ENCODE results near the gene TSPAN32.

Gene TSPAN32

DNA sequence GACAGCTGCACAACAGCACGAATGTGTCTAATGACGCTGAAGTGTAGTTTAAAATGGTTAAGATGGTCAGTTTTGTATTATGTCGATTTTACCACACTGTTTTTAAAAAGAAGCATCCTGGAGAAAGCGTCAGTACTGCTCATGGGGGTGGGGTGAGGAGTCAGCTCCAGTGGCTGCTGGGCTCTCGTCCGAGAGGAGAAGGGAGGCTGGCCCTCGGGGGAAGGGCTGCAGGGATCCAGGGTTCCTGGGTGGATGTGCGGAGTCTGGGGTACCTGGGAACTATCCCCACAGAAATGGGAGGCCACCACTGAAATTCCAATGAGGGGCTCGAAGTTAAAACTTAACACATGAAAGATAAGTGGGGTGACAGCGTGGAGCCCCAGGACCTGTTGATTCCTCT lies 12.0 kb upstream of the TSPAN32 start:
- no peak for FAIRE-seq

- no peak for FAIRE-seq
Measured at GRCh38 chr11:2290351-2290841, 11.4 kb upstream of the TSPAN32 start.

DNA sequence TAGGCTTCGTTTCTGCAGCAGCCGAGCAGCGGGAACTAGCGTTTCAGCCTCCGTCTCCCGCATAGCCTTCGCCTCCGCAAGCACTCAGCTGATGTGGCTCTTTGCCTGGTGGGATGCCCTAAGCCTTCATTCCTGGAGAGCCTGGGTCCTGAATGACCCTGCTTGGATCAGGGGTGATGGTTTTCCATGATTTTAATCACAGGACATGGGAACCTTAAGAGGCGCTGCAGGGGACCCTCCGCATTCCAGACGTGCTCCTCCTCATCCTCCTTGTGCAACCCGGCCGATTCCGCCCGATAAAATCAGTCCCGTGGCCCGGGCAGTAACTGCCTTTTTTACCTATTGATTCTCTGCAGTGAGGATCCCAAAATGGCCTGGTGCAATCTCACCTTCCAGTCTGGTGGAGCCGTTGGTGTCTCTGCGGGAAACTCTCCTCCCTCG lies 8.3 kb upstream of the TSPAN32 start:
- no peak for FAIRE-seq

GRCh38 chr11:2293984-2294925 lies 7.6 kb upstream of the TSPAN32 start:
- FAIRE-seq, result no peak

DNA sequence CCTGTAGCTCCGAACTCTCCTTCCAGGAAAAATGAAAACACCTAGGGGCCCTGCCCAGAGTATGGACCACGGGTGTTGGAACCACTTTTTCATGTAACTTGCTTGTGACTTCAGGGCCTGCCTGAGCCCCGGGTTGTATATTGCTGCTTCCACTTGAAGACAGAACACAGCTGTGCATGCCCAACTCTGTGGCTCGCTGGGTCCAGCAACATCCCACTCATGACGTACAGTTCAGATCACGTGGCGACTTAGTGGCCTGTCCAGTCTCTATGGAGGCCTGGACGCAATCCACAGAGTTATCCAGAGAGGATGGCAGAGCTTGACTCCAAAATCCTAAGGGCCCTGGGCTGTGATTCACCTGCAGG lies 6.9 kb upstream of the TSPAN32 start:
- FAIRE-seq, result no peak

GRCh38 chr11:2295971-2296912 lies 5.6 kb upstream of the TSPAN32 start:
- FAIRE-seq, result no peak

DNA sequence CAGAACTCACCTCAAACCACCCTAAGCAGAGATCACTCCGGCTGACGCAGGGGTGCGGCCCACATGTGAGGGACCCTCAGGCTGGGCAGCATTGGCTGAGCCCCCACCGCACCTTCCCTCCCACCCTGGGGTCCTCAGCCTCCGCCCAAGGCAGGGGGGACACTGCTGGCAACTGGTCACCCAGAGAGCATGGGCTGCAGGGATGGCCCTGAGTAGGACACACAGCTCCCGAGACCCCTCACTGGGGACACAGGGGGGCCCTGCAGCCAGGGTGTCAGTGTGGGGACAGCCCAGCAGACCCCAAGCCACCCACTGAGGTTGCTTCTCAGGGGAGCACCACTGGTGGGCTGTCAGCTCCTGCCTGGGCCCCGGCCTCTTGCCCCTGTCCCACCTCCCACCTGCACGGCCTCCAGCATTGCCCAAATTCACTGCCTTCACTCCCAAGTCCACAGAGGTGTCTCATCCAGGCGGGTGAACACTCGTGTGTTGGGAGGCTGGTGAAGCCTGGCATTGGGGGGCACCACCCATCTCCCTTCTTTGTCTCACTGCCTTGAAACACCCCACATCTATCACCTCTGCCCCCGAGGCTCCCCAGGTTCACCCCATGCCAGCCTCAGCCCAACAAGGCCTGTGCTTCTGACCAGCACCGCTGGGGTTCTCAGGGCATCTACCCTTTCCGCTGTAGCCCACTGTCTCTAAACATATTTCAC lies 4.7 kb upstream of the TSPAN32 start:
- FAIRE-seq, result no peak

GRCh38 chr11:2297623-2298030 lies 4.2 kb upstream of the TSPAN32 start:
- FAIRE-seq, result no peak

- FAIRE-seq, result no peak
Measured at GRCh38 chr11:2298131-2298794, 3.5 kb upstream of the TSPAN32 start.

GRCh38 chr11:2298795-2299761 lies 2.7 kb upstream of the TSPAN32 start:
- FAIRE-seq, result no peak

GRCh38 chr11:2299773-2300172 lies 2.0 kb upstream of the TSPAN32 start:
- FAIRE-seq, result no peak

DNA sequence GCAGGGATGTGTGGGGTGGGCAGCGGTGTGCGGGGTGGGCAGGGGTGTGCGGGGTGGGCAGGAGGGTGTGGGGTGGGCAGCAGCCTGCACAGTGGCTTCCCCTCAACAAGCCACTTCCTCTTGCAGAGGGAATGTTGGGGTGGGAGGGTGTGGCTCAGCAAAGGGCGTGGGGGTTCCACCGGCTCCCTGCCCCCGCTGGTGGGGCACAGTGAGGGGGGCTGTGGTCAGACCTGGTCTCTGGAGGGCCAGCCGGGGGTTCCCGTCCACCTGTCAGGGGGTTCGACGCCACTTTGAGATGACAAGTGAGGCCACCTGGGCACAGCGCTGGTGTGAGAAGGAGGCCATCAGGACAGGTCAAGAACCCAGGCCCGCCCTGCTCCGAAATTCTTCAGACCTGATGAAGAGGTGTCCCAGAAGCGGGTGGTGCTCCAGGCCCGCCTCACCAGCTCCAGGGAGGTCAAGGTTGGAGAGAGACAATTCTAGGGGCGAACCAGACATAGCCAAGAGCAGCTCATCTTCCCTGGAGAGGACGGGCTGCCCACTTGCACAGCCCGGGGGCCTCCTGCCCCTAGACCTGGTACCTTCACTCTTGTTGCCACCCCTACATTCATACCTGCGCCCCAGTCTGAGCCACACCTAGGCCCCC lies 1.4 kb upstream of the TSPAN32 start:
- no peak for FAIRE-seq

DNA sequence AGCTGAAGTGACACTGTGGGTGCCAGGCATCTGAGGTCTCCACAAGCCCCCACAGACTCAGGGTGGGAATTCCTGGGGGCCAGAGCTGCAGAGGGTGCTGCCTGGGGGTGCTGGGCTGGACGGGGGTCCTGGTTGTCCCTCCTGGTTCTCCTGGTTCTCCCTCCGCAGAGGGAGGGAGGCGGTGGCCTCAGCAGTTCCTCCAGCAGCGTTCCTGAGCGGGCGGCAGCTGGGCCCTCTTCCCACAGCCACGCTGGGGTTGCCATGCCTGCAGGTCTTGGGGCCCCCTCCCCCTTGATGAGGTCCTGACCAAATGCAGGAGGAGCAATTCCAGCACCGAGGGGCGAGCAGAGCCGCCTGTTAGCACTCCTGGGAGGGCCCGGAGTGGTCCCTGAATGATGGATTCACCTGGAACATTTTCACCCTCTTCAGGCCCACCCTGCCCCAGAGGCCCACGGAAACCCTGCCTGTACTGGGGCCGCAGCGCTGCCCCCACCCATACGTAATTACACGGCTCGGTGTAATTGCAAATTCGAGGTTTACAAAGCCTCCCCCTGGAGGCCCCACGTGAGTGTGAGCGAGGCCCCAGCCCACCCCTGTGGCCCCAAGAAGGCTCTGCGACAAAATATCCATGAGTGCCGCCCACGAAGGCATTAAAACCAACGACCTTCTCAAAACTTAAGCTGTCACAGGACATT lies 730 bp upstream of the TSPAN32 start:
- FAIRE-seq, result no peak

- FAIRE-seq, result no peak
Measured at GRCh38 chr11:2302306-2302895, 588 bp downstream of the TSPAN32 start.

GRCh38 chr11:2302896-2303626 lies 1.2 kb downstream of the TSPAN32 start:
- FAIRE-seq, result no peak

DNA sequence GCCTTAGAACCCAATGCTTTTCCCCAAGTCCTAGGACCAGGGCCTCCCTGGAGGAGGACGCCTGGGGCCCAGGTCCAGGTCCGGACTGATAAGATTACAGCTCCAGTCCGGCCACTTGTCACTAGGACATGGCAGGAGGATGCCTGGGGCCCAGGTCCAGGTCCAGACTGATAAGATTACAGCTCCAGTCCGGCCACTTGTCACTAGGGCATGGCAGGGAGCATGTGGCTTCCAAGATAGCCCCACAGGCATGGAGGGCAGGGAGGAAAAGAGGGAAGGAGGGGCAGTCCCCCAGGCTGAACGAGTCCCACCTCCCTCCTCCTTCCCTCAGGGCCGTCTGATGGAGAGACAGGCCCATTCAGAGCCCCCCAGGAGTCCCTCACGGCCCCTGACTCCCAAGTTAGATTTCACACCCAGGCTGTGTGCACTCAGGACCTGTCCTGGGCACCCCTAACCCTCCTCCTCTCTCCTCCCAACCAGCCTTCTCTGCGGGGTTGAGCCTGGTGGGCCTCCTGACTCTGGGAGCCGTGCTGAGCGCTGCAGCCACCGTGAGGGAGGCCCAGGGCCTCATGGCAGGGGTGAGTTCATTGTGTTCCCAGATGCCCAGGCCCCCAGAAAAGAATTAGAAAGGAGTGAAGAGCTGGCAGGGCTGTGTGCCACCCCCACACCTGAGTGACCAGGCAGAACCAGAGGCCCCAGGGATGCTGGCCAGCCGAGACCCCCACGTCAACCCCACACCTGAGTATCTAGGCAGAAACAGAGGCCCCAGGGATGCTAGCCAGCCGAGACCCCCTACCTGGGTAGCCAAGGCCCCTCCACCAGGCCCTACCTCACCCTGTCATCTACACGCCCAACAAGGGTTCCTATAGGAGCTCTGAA lies 2.1 kb downstream of the TSPAN32 start:
- FAIRE-seq, result no peak

- FAIRE-seq, result no peak
Measured at GRCh38 chr11:2304506-2305139, 2.8 kb downstream of the TSPAN32 start.

All from colon (tissue), 2 donors.